C4-2B (cell line): ENCODE data around the gene WDR53.

Experiments
- CTCF ChIP-seq: fragments of 450-650 bp; conservative IDR thresholded peaks from 2 replicates; pipeline ENCODE4 v1.5.1; 2017; ENCODE audit warnings: mild to moderate bottlenecking
- ZFX ChIP-seq: fragments of 450-650 bp; IDR thresholded peaks from 2 replicates; pipeline ENCODE4 v1.6.1; 2017

- TF ChIP-seq CTCF (no peak), ZFX (no peak)
These were observed 13.1 kb downstream of the WDR53 start for GRCh38 chr3:196555295-196555694.
